H1 (cell line): Measurements from ENCODE around the gene BLMH. TPM values are rescaled to one million over a fixed set of nuclear protein-coding genes. Genes with fewer than 3 reads are reported as not detected.

Source experiments
- CTCF ChIA-PET: fragments of 300-600 bp; sonication (Branson Sonifier 250); formaldehyde crosslinking; loops from one replicate; lab custom pipeline; 2021; ENCODE audit not compliant: partially characterized antibody; lab: Charles Lee
- POLR2A ChIA-PET: fragments of 300-600 bp; sonication (Branson Sonifier 250); formaldehyde crosslinking; loops from one replicate; lab custom pipeline; 2021; ENCODE audit warnings: inconsistent platforms; ENCODE audit not compliant: partially characterized antibody; lab: Charles Lee
- DNase-seq, 2 experiments: peaks; one replicate each; pipeline versions ENCODE4 v3.0.0 to v3.0.0-alpha.2; 2010 to 2022; ENCODE audit warnings: low spot score in 2 of 2, low read depth in 1 of 2, mixed read lengths in 1 of 2
- FAIRE-seq: peaks from 2 replicates; lab custom pipeline; 2011; peaks lifted over from hg19 to GRCh38; lab: Jason Lieb, UNC
- H2AFZ ChIP-seq: 2 replicates; pipeline ENCODE4 v1.8.1; 2012; ENCODE audit warnings: low read length, inconsistent platforms
- H2AK5ac ChIP-seq: 2 replicates; pipeline ENCODE4 v1.6.1; 2013; ENCODE audit warnings: low read depth, low read length
- H2BK120ac ChIP-seq: replicated peaks from 2 replicates; pipeline ENCODE3; 2013; ENCODE audit warnings: low read depth, low read length, inconsistent platforms
- H2BK12ac ChIP-seq: 2 replicates; pipeline ENCODE4 v1.6.1; 2013; ENCODE audit warnings: low read depth, low read length
- H2BK15ac ChIP-seq: 2 replicates; pipeline ENCODE4 v1.6.1; 2013; ENCODE audit warnings: low read length
- H2BK20ac ChIP-seq: 2 replicates; pipeline ENCODE4 v1.6.1; 2013; ENCODE audit warnings: low read length
- H2BK5ac ChIP-seq: 2 replicates; pipeline ENCODE4 v1.6.1; 2013; ENCODE audit warnings: low read depth, low read length
- H3K14ac ChIP-seq: 2 replicates; pipeline ENCODE4 v1.6.1; 2013; ENCODE audit warnings: inconsistent platforms; ENCODE audit not compliant: insufficient read length
- H3K18ac ChIP-seq: 2 replicates; pipeline ENCODE4 v1.6.1; 2013; ENCODE audit warnings: low read length; ENCODE audit errors: extremely low read depth
- H3K23ac ChIP-seq: 2 replicates; pipeline ENCODE4 v1.6.1; 2013; ENCODE audit warnings: inconsistent platforms; ENCODE audit not compliant: insufficient read length
- H3K23me2 ChIP-seq: 2 replicates; pipeline ENCODE4 v1.6.1; 2013; ENCODE audit warnings: low read depth, low read length
- H3K27ac ChIP-seq: 2 replicates; pipeline ENCODE4 v1.6.1; 2011; ENCODE audit warnings: low read depth, low read length, inconsistent platforms
- H3K27me3 ChIP-seq, 4 experiments: replicated peaks in 1 of 4; 1 replicate in 1 of 4; 2 replicates in 3 of 4; pipeline versions ENCODE4 v1.6.1 to v1.8.1; 2011 to 2013; ENCODE audit warnings: low read length in 3 of 4, mild to moderate bottlenecking in 3 of 4, inconsistent platforms in 2 of 4, mixed read lengths in 2 of 4, moderate library complexity in 1 of 4; ENCODE audit not compliant: control insufficient read depth in 3 of 4, insufficient read depth in 3 of 4; ENCODE audit errors: extremely low read depth in 1 of 4
- H3K36me3 ChIP-seq, 4 experiments: 2 replicates each; pipeline versions ENCODE4 v1.6.1 to v1.8.1; 2011 to 2013; ENCODE audit warnings: mild to moderate bottlenecking in 4 of 4, low read length in 3 of 4, moderate library complexity in 2 of 4, control low read depth in 1 of 4, inconsistent platforms in 1 of 4; ENCODE audit not compliant: insufficient read depth in 4 of 4, control insufficient read depth in 2 of 4
- H3K4ac ChIP-seq: replicated peaks from 2 replicates; pipeline ENCODE3; 2013; ENCODE audit warnings: low read length, low read depth, mixed read lengths, inconsistent platforms; ENCODE audit not compliant: insufficient read length
- H3K4me1 ChIP-seq, 4 experiments: replicated peaks in 1 of 4; 1 replicate in 1 of 4; 2 replicates in 3 of 4; pipeline versions ENCODE4 v1.6.1 to v1.8.1; 2011 to 2013; ENCODE audit warnings: low read length in 3 of 4, inconsistent platforms in 2 of 4, mixed read lengths in 1 of 4; ENCODE audit not compliant: insufficient read depth in 4 of 4, control insufficient read depth in 3 of 4
- H3K4me2 ChIP-seq, 2 experiments: 2 replicates each; pipeline versions ENCODE4 v1.6.1 to v1.8.1; 2011 to 2013; ENCODE audit warnings: low read depth in 2 of 2, low read length in 2 of 2, control low read depth in 1 of 2, inconsistent platforms in 1 of 2, mild to moderate bottlenecking in 1 of 2; ENCODE audit not compliant: insufficient read depth in 1 of 2
- H3K4me3 ChIP-seq, 4 experiments: fragments of 200-600, 300-600 bp in 1 of 4; sonication (generic), shearing (Covaris generic), sonication (Bioruptor Twin) in 1 of 4; 2 replicates each; pipeline versions ENCODE4 v1.5.1 to v1.8.1; 2011 to 2016; ENCODE audit warnings: low read length in 4 of 4, low read depth in 3 of 4, control low read depth in 2 of 4, inconsistent platforms in 2 of 4, mild to moderate bottlenecking in 2 of 4, mixed read lengths in 1 of 4, moderate library complexity in 1 of 4; ENCODE audit not compliant: insufficient read depth in 2 of 4; ENCODE audit errors: extremely low read depth in 1 of 4
- H3K56ac ChIP-seq: replicated peaks from 2 replicates; pipeline ENCODE3; 2013; ENCODE audit warnings: low read depth, mild to moderate bottlenecking, mixed read lengths, low read length, inconsistent platforms; ENCODE audit not compliant: insufficient read length
- H3K79me1 ChIP-seq: 2 replicates; pipeline ENCODE4 v1.6.1; 2013; ENCODE audit warnings: low read depth, low read length, control low read depth
- H3K79me2 ChIP-seq, 2 experiments: 2 replicates each; pipeline versions ENCODE4 v1.6.1 to v1.8.1; 2012 to 2013; ENCODE audit warnings: low read length in 2 of 2, mild to moderate bottlenecking in 2 of 2, inconsistent platforms in 1 of 2; ENCODE audit not compliant: insufficient read depth in 2 of 2, control insufficient read depth in 1 of 2
- H3K9ac ChIP-seq, 4 experiments: replicated peaks in 1 of 4; 1 replicate in 1 of 4; 2 replicates in 3 of 4; pipeline versions ENCODE4 v1.6.1 to v1.8.1; 2011 to 2013; ENCODE audit warnings: low read depth in 3 of 4, low read length in 3 of 4, control low read depth in 2 of 4, mild to moderate bottlenecking in 2 of 4, moderate library complexity in 2 of 4, inconsistent platforms in 1 of 4; ENCODE audit errors: extremely low read depth in 1 of 4
- H3K9me3 ChIP-seq, 2 experiments: 2 replicates each; pipeline versions ENCODE4 v1.6.1 to v1.8.1; 2012 to 2013; ENCODE audit warnings: mild to moderate bottlenecking in 2 of 2, moderate library complexity in 2 of 2, control low read depth in 1 of 2, inconsistent platforms in 1 of 2, low read depth in 1 of 2, low read length in 1 of 2, mixed read lengths in 1 of 2; ENCODE audit not compliant: insufficient read depth in 2 of 2
- H4K20me1 ChIP-seq, 2 experiments: replicated peaks in 1 of 2; 2 replicates each; pipeline versions ENCODE3 to v1.8.1; 2011 to 2013; ENCODE audit warnings: inconsistent platforms in 2 of 2, low read length in 2 of 2, mild to moderate bottlenecking in 1 of 2; ENCODE audit not compliant: insufficient read depth in 2 of 2, control insufficient read depth in 1 of 2
- H4K5ac ChIP-seq: 2 replicates; pipeline ENCODE4 v1.6.1; 2013; ENCODE audit warnings: low read length, low read depth, mixed read lengths, inconsistent platforms; ENCODE audit not compliant: insufficient read length
- H4K8ac ChIP-seq: 2 replicates; pipeline ENCODE4 v1.8.0; 2013; ENCODE audit warnings: mild to moderate bottlenecking, moderate library complexity, low read length, inconsistent platforms; ENCODE audit not compliant: insufficient read depth; ENCODE audit errors: extremely low read depth
- H4K91ac ChIP-seq: replicated peaks from 2 replicates; pipeline ENCODE3; 2013; ENCODE audit warnings: low read length, mixed read lengths, inconsistent platforms; ENCODE audit not compliant: insufficient read length
- ATF3 ChIP-seq: IDR thresholded peaks from 2 replicates; pipeline ENCODE4 v1.6.1; 2011; ENCODE audit warnings: low read depth, mild to moderate bottlenecking, low read length; ENCODE audit not compliant: insufficient read depth
- CHD1 ChIP-seq: IDR thresholded peaks from 2 replicates; pipeline ENCODE4 v1.6.1; 2012; ENCODE audit warnings: low read depth, low read length, improper control_type of control experiment
- EP300 ChIP-seq, 2 experiments: IDR thresholded peaks; 1 replicate in 1 of 2; 2 replicates in 1 of 2; pipeline ENCODE4 v1.6.1; 2011 to 2012; ENCODE audit warnings: low read depth in 2 of 2, low read length in 2 of 2, mild to moderate bottlenecking in 2 of 2, borderline replicate concordance in 1 of 2, inconsistent platforms in 1 of 2, moderate library complexity in 1 of 2
- EZH2 ChIP-seq: fragments of 200-600 bp; sonication (generic); IDR thresholded peaks from 2 replicates; pipeline ENCODE4 v1.7.1; 2012; ENCODE audit warnings: low read depth, mild to moderate bottlenecking, moderate library complexity, low read length, inconsistent platforms; ENCODE audit not compliant: severe bottlenecking
- FOSL1 ChIP-seq: IDR thresholded peaks from 2 replicates; pipeline ENCODE4 v1.6.1; 2011; ENCODE audit warnings: mild to moderate bottlenecking, low read depth, low read length, moderate library complexity; ENCODE audit not compliant: insufficient read depth
- GABPA ChIP-seq: IDR thresholded peaks from 2 replicates; pipeline ENCODE4 v1.6.1; 2011; ENCODE audit warnings: mild to moderate bottlenecking, low read length, moderate library complexity, borderline replicate concordance; ENCODE audit not compliant: insufficient read depth
- KDM4A ChIP-seq: IDR thresholded peaks from one replicate; pipeline ENCODE4 v1.7.1; 2012; ENCODE audit warnings: low read depth, mild to moderate bottlenecking, moderate library complexity, low read length, inconsistent platforms; ENCODE audit not compliant: severe bottlenecking
- MAX ChIP-seq: IDR thresholded peaks from 2 replicates; pipeline ENCODE4 v1.6.1; 2012; ENCODE audit warnings: inconsistent platforms
- POLR2A ChIP-seq, 2 experiments: IDR thresholded peaks; 1 replicate in 1 of 2; 2 replicates in 1 of 2; pipeline ENCODE4 v1.6.1; 2011; ENCODE audit warnings: low read depth in 2 of 2, low read length in 2 of 2, mild to moderate bottlenecking in 2 of 2; ENCODE audit errors: control extremely low read depth in 1 of 2
- POLR2AphosphoS5 ChIP-seq: IDR thresholded peaks from 2 replicates; pipeline ENCODE4 v1.6.1; 2011; ENCODE audit warnings: low read depth, low read length
- RNF2 ChIP-seq: fragments of 200-900, 300-1000 bp; sonication (generic); IDR thresholded peaks from 2 replicates; pipeline ENCODE4 v1.7.1; 2016; ENCODE audit warnings: borderline replicate concordance, low read depth, mild to moderate bottlenecking, antibody characterized with exemption, low read length; ENCODE audit not compliant: poor library complexity, severe bottlenecking; ENCODE audit errors: missing control alignments
- TBP ChIP-seq: IDR thresholded peaks from 2 replicates; pipeline ENCODE4 v1.6.1; 2011; ENCODE audit warnings: low read depth, low read length, improper control_type of control experiment
- WGBS, 2 experiments: shearing (Covaris generic) in 1 of 2; methylation state at CpG; one replicate each; pipeline versions ENCODE4 v1.1.6 to v1.1.7; 2013 to 2015; ENCODE audit warnings: low lambda C conversion rate in 2 of 2, mixed read lengths in 2 of 2, inconsistent platforms in 1 of 2, low coverage in 1 of 2, missing lambda C conversion rate in 1 of 2; ENCODE audit not compliant: insufficient replicate concordance in 2 of 2, insufficient coverage in 1 of 2, insufficient read length in 1 of 2; ENCODE audit errors: extremely low coverage in 1 of 2, missing lambda C conversion rate in 1 of 2; 5-methylcytosine and 5-hydroxymethylcytosine counted together
- polyA plus RNA-seq, 7 experiments: library from polyadenylated mRNA; depleted of rRNA in 3 of 7; stranded (reverse) in 5 of 7; unstranded in 2 of 7; fragments of >200 nt in 5 of 7; fragments of 200-250 nt in 2 of 7; gene quantifications; 1 replicate in 5 of 7; 2 replicates in 1 of 7; 4 replicates in 1 of 7; pipeline versions ENCODE4 v1.2.1 to v1.2.3, GENCODE V29; 2011 to 2013; ENCODE audit warnings: missing spikeins in 2 of 7, mixed read lengths in 2 of 7
- total RNA-seq: library from RNA; stranded (reverse); fragmentation: NEBNext Ultra II Directional; extraction: Animal tissue kit (Norgen Biotek cat#: 25700); gene quantifications from 2 replicates; pipeline ENCODE4 v1.2.1, GENCODE V29; 2021

BLMH gene
- total and polyA plus RNA-seq, 2 of the 8 experiments (the other 6 are each of a cell fraction or from before 2014, with no cell fraction given): 18.2 to 74.3 TPM

GRCh38 chr17:30224419-30224960 is 67.3 kb downstream of the BLMH start:
- H4K5ac ChIP-seq: no peak overlapping the region
- H4K20me1 ChIP-seq: no peaks in the 10 kb centered on the region
- peaks cover 0 to 2% (median 0%) of the 10 kb centered on the region in 4 experiments; a peak in 2 of 7 replicates for H3K4me1 ChIP-seq
- peak overlapping the region; percentile 58; the same call in 1 of the 2 replicates for H2AFZ ChIP-seq
- H3K9me3 ChIP-seq: no peaks in the 10 kb centered on the region
- H4K91ac ChIP-seq: peak overlapping the region; percentile 5
- H3K56ac ChIP-seq: no peak overlapping the region
- H2BK12ac ChIP-seq: no peak overlapping the region
- no peak overlapping the region for H2BK15ac ChIP-seq
- H3K27me3 ChIP-seq: no peaks in the 10 kb centered on the region
- CTCF ChIA-PET: interaction anchor here (1.1 to 1.8 kb wide), 4 partner anchors 12 to 110 kb away, joined by 3 to 9 read pairs (median 5); no protein-coding TSS in a partner anchor
- H2BK20ac ChIP-seq: no peak overlapping the region
- no peak overlapping the region for H3K4me2 ChIP-seq
- H2BK120ac ChIP-seq: no peak overlapping the region
- no peak overlapping the region for H3K4me3 ChIP-seq
- POLR2A ChIA-PET: interaction anchor here (0.7 to 2.9 kb wide), 5 partner anchors 10 to 120 kb away, joined by 3 to 8 read pairs (median 4); no protein-coding TSS in a partner anchor
- no peak overlapping the region; the same call in 1 of the 2 replicates for H3K18ac ChIP-seq
- no peaks in the 10 kb centered on the region for H3K79me1 ChIP-seq
- WGBS, 2 experiments: 81% methylated on average over 8 of the region's 8 CpGs; no CpG with 5 or more reads in 1 of the 2 experiments
- H2BK5ac ChIP-seq: no peak overlapping the region
- no peak overlapping the region for H3K9ac ChIP-seq
- H3K36me3 ChIP-seq: no peaks in the 10 kb centered on the region
- no peak overlapping the region for H3K4ac ChIP-seq
- H3K14ac ChIP-seq: no peak overlapping the region
- DNase-seq (no peak), FAIRE-seq (no peak)
- H4K8ac ChIP-seq: no peak overlapping the region
- H3K27ac ChIP-seq: no peak overlapping the region
- no peaks in the 10 kb centered on the region for H3K23me2 ChIP-seq
- no peak overlapping the region for H3K23ac ChIP-seq
- no peaks in the 10 kb centered on the region for H3K79me2 ChIP-seq
- no peak overlapping the region for H2AK5ac ChIP-seq
- TF ChIP-seq GABPA (no peak), MAX (no peak), ATF3 (no peak), EP300 (IDR thresholded peaks at IDR 0.05; ENCODE audit: borderline replicate concordance in 1 of 2, low read depth in 2 of 2, low read length in 2 of 2) (no peak), TBP (no peak), EZH2 (no peak), KDM4A (no peak), CHD1 (no peak), FOSL1 (no peak), POLR2A (IDR thresholded peaks at IDR 0.05; ENCODE audit: control extremely low read depth in 1 of 2, low read depth in 2 of 2, low read length in 2 of 2) (no peak), RNF2 (no peak), POLR2AphosphoS5 (no peak)
